ENCODE measurements around the gene FMNL2.

- TF ChIP-seq CTCF (IDR thresholded peaks at IDR 0.05), result no peak
- no peak for TF ChIP-seq REST (IDR thresholded peaks at IDR 0.05; ENCODE audit: insufficient read depth in 1 of 2, low read depth in 2 of 2, low read length in 1 of 2)
These were observed 113.6 kb downstream of the FMNL2 start for GRCh38 chr2:152448606-152449005.

All from Panc1 (cell line).